Stimulated activated CD4-positive, alpha-beta T cell treated with anti-CD3 and anti-CD28 coated beads, TNF-alpha, amount 100 ng/mL, for 48 hours (primary cell): ENCODE results near the gene RAB40A.

Experiments
- DNase-seq, 3 donors: peaks; one replicate each; pipeline ENCODE4 v3.0.0-alpha.2; 2020; ENCODE audit warnings: low read depth in 3 of 3

Gene RAB40A

GRCh38 chrX:103519389-103519788, at the start of gene RAB40A:
Gene RAB40A, minus strand, starts transcription at chrX:103519489. Its CDS starts 18,733 bp downstream, at chrX:103500756.
- DNase-seq: no peak

- no peak for DNase-seq
These were observed 46.5 kb upstream of the RAB40A start for GRCh38 chrX:103565752-103566151.

- no peak for DNase-seq
These were observed 45.9 kb upstream of the RAB40A start for GRCh38 chrX:103565197-103565596.

- no peak for DNase-seq
These were observed 43.5 kb upstream of the RAB40A start for GRCh38 chrX:103562801-103563200.

GRCh38 chrX:103560256-103560655, 41.0 kb upstream of the RAB40A start:
- DNase-seq: no peak

GRCh38 chrX:103556963-103557612, 37.8 kb upstream of the RAB40A start:
- no peak for DNase-seq

- DNase-seq: peak; percentile 31 to 56 (median 48)
These were observed 35.6 kb upstream of the RAB40A start for GRCh38 chrX:103554687-103555424.

GRCh38 chrX:103552236-103552635, 32.9 kb upstream of the RAB40A start:
- DNase-seq: no peak

- no peak for DNase-seq
These were observed 31.2 kb upstream of the RAB40A start for GRCh38 chrX:103550415-103551051.

- DNase-seq: no peak
These were observed 30.6 kb upstream of the RAB40A start for GRCh38 chrX:103549916-103550315.

- DNase-seq: no peak
These were observed 20.9 kb upstream of the RAB40A start for GRCh38 chrX:103540145-103540544.

GRCh38 chrX:103539695-103540094, 20.4 kb upstream of the RAB40A start:
- no peak for DNase-seq

- DNase-seq: no peak
These were observed 19.4 kb upstream of the RAB40A start for GRCh38 chrX:103538728-103539127.

GRCh38 chrX:103537871-103538387, 18.6 kb upstream of the RAB40A start:
- no peak for DNase-seq

GRCh38 chrX:103536732-103537131, 17.4 kb upstream of the RAB40A start:
- DNase-seq: no peak

- DNase-seq: no peak
These were observed 16.8 kb upstream of the RAB40A start for GRCh38 chrX:103536071-103536470.

- no peak for DNase-seq
These were observed 15.9 kb upstream of the RAB40A start for GRCh38 chrX:103535206-103535605.

GRCh38 chrX:103533511-103534216, 14.4 kb upstream of the RAB40A start:
- DNase-seq: peak; percentile 21 to 54 (median 46)

GRCh38 chrX:103531002-103531401, 11.7 kb upstream of the RAB40A start:
- no peak for DNase-seq

GRCh38 chrX:103530545-103530944, 11.3 kb upstream of the RAB40A start:
- no peak for DNase-seq

GRCh38 chrX:103529550-103529949, 10.3 kb upstream of the RAB40A start:
- no peak for DNase-seq

GRCh38 chrX:103524747-103525146, 5.5 kb upstream of the RAB40A start:
- no peak for DNase-seq
